Measurements from ENCODE around the gene HOXC5. TPM values are rescaled to one million over a fixed set of nuclear protein-coding genes. Genes with fewer than 3 reads are reported as not detected.

HOXC5 gene
- polyA plus RNA-seq (ENCODE audit: insufficient read length in 10 of 10), result 1 to 10 TPM in 9 of 10 donors, under 1 TPM in 1; 0.63 to 2.7 (median 1.8) TPM
- long read RNA-seq, donor 1, partial matches to known transcripts, result 0 of 2 reads
- long read RNA-seq, donor 1, other reads (novel, unspliced or antisense), result 0 of 2 reads
- long read RNA-seq, donor 2, result 0 reads
- long read RNA-seq, donor 3, result 0 reads
- long read RNA-seq, donor 4, partial matches to known transcripts, result 0 of 1 reads
- long read RNA-seq, donor 4, other reads (novel, unspliced or antisense), result 0 of 1 reads
- long read RNA-seq, donor 5, transcript HOXC5-201 (2 exons, 1,805 nt), result major isoform, 7 of 7 reads
- long read RNA-seq, donor 5, partial matches to known transcripts, result 0 of 7 reads
- long read RNA-seq, donor 5, other reads (novel, unspliced or antisense), result 0 of 7 reads
- long read RNA-seq, donor 6, partial matches to known transcripts, result 0 of 4 reads
- long read RNA-seq, donor 6, other reads (novel, unspliced or antisense), result 0 of 4 reads
- long read RNA-seq, donor 7, result 0 reads
- long read RNA-seq, donor 8, result 0 reads
- long read RNA-seq, donor 9, partial matches to known transcripts, result 0 of 1 reads
- long read RNA-seq, donor 9, other reads (novel, unspliced or antisense), result 0 of 1 reads

DNA sequence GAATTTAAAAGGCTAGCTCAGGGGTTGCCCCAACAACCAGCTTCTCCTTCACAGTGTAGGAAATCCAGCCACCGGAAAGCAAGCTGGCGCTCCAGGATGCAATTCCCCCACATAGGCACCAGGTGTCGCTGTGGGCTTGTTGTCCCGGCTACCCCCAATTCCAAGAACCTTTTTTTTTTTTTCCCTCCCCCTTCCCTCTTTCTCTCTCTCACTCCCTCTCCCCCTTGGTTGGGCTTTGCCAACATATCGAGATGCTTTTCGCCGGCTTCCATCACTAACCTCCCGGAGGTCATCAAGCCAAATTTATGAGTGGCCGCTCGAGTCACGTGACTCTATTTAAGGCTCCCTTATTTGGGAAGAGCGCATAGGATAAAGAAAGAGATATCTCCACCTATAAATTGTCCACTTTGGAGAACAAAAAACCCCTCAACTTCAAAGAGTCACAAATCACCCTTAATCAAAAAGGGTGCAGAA, at the start of gene HOXC5:
Gene HOXC5, plus strand, starts transcription at position 424 of the 474 bp plus-strand sequence. CDS start 73 bp downstream, outside the sequence.
- peak; percentile 89 to 96 (median 91) for DNase-seq

DNA sequence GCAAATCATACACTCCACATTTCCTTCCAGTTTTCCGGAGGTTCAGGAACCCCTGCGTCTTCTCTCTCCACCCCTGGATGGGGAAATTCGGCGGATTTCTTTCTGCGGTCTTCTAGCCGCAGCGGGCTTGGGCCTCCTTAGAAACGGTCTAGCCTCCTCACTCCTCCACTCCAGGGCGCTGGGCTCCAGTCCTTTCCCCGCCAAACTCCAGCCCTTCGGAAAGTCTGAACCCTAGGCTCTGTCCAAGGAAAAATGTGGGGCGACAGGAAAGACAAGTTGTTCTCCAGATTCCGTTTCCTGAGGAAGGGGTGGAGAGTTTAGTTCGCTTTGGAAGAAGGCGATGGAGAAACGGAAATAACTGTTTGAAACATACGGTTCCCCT, 49.3 kb upstream of the HOXC5 start:
- no peak for DNase-seq

DNA sequence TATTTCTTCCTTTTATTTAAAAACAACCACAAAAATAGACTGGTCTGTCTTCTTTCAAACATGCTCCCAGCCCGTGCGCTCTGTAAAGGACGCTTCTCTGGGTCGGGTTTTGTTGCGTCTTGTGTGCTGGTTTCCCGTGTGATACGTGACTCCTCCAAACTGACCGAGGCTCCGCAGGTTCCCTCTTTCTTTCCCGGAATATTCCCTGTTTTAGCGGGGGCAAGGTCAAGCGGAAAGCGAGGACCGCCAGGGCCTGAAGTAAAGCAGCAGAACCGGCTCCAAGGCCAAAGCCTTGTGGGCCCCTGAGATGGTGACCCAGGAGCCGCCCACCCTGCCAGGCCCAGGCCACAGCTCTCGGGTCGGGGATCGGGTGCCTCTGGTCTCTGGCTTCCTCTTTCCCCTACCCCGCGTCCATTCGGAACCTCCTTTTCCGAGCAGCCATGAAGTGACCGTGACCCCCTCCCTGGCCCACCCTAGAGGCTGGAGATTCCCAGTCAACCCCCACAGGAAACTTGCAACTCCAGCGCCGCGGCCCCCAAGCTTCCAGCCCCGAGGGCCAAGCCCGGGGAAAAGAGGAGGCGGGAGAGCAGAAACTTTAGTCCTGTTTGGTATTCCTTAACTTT, 48.8 kb upstream of the HOXC5 start:
- DNase-seq, result peak in 1 of 3 donors; percentile 88

DNA sequence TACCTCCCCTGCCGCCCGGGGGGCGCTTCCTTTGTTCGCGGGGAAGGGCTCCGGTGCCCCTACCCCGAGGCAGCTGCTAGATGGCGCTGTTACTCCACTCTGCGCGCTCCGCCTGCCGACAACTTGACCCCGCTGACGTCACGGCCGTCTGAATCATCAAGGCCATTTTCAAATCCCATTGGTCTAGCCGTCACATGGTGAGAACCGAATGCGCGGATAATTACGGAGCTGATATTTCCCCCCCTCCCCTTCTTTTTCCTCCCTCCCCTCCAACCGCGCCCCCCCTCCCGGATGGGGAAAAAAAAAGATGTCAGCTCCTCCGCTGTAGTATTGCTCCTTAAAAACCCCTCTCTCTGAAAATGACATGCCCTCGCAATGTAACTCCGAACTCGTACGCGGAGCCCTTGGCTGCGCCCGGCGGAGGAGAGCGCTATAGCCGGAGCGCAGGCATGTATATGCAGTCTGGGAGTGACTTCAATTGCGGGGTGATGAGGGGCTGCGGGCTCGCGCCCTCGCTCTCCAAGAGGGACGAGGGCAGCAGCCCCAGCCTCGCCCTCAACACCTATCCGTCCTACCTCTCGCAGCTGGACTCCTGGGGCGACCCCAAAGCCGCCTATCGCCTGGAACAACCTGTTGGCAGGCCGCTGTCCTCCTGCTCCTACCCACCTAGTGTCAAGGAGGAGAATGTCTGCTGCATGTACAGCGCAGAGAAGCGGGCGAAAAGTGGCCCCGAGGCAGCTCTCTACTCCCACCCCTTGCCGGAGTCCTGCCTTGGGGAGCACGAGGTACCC, 47.8 kb upstream of the HOXC5 start, which contains the start of gene HOXC10:
Gene HOXC10, plus strand, starts transcription at position 246 of the 791 bp plus-strand sequence. Its CDS starts 114 bp downstream, at position 360.
- DNase-seq, result peak; percentile 86 to 99 (median 93)

DNA sequence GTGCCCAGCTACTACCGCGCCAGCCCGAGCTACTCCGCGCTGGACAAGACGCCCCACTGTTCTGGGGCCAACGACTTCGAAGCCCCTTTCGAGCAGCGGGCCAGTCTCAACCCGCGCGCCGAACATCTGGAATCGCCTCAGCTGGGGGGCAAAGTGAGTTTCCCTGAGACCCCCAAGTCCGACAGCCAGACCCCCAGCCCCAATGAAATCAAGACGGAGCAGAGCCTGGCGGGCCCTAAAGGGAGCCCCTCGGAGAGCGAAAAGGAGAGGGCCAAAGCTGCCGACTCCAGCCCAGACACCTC, 47.2 kb upstream of the HOXC5 start:
- DNase-seq, result no peak

DNA sequence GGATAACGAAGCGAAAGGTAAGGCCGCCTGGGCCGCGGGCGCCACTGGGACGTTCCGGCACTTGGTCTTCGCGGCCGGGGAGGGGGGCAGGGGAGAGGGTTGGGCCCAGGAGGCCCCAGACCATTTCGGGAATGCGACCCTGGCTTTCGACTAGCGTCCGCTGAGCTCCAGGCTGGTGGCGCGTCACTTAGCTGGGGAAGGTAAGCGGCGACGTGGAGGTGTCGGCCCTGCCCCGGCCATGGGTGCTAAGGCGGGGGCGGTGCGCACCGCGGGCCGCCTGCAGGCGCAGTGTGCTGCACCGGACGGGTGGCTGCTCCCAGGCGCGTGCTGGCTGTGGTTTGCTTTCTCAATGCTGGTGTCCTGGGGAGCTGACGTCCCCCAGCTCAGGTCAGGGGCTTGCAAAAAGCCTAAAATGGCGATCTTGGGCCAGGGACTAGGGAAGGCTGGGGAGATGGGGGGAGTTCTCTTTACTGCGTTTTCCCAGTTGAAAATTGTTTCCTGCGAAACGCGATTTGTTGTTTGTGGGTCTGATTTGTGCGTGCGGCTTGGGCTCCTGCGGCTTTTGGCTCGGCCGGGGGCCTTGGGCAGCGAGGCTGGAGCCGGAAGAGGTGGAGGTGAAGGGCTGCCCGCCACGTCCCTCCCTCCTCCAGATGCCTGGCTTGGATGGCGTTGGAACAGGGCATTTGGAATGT, 46.7 kb upstream of the HOXC5 start:
- DNase-seq, result peak in 1 of 3 donors; percentile 84

DNA sequence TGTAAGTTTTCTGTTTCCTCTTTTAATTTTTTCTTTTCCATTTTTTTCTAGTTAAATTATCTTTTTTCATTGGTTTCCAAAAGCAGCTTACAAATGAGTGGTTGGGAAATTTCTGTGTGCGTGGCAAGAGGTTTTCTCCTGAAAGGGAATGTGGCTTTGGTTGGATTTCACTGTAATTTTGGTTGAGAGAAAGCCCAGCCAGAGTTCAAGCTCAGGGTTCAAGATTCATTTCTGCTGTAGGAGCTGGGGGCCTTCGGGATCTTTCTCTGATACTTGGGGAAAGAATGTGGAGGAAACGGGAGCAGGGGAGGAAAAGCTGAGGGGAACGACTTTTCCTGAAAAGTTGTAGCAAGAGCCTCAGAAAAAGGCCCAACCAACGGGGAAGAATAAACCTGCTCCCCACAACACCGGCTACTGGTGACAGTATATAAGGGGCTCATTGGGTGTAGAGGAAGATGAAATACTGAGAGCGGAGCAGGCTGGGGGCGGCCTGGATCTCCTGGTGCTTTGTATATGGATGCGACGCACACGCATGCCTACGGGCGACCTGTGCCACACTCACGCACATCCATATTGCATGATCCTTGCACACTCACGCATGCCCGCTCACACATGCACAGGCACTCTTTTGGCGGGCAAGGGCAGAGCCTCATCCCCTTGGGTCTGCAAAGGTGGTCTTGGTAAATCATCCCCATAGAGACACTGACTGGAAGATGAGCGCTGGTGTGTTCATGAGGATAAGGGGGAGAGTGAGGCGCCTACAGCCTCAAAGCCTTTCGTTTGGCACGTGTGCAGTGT, 46.0 kb upstream of the HOXC5 start:
- no peak for DNase-seq

DNA sequence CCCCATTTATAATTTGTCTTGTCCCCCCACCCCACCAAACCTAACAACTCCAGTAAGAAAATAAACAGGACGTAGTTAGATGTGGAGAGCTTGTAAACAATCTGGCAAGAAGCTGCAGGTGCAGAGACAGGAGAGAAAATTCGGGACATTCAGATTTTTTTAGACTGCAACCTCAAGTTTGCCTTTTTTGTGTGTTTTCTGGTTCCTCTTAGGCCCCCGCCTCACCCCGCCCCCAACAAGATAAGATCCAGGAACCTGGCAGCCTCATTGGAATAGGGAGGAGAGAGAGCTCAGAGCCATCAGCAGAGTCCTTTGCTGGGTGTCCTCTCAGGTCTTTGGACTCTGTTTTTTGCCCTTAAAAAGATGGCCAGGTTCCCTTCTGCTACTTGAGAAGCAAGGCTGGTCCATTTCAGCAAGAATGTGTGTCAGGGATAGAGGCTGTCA, 45.0 kb upstream of the HOXC5 start:
- DNase-seq, result peak in 1 of 3 donors; percentile 68

DNA sequence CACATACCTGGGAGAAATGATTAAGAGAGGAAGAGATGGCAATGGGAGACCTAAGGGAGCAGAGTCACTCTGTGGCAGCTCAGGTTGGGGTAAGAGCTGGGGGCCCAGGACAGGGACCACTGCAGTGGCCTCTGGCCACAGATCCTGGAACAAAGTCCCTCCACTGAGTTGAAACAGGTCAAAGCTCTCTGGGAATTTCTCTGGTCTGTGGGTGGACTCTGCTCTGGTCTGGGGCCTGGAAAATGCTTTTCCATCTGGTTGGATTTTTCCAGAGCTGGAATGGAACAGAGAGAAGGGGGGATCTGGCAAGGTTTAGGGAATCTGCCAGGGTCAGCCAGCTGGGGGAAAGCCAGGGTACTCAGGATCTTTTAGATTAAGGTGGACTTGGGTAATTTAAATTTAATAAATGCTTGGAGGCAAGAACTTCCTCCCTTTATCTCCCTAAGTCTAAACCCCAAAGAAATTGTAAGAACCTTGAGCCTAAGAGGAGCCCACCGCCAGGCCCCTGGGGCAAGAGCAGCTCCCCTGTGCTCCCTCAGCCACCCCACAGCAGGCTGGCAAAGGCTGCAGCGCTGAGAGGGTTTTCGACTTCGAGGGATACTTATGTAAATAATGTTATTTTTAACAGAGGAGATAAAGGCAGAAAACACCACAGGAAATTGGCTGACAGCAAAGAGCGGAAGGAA, 44.2 kb upstream of the HOXC5 start:
- no peak for DNase-seq

DNA sequence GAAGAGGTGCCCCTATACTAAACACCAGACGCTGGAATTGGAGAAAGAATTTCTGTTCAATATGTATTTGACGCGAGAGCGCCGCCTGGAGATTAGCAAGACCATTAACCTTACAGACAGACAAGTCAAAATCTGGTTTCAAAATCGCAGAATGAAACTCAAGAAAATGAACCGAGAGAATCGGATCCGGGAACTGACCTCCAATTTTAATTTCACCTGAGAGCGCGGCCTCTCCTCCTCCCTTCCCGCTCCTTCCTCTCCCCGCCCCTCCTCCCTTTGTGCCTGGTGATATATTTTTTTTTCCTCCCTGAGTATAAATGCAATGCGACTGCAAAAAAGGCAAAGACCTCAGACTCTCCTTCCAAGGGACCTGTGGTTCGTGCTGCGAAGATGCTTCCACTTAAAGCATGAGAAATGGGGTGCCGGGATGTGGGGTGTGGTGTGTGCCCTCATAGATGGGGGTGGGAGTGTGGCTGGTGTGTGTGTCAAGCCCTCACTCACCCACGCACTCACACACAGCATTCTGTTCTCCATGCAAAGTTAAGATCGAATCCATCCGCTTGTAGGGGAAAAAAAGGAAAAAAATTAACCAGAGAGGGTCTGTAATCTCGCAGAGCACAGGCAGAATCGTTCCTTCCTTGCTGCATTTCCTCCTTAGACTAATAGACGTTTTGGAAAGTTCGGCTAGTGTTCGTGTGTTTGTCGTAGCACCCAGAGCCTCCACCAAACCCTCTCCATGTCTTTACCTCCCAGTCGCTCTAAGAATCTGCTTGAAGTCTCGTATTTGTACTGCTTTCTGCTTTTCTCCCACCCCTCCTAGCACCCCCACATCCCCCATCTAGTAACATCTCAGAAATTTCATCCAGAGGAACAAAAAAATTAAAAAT, 43.4 kb upstream of the HOXC5 start:
- peak in 1 of 3 donors; percentile 91 for DNase-seq

DNA sequence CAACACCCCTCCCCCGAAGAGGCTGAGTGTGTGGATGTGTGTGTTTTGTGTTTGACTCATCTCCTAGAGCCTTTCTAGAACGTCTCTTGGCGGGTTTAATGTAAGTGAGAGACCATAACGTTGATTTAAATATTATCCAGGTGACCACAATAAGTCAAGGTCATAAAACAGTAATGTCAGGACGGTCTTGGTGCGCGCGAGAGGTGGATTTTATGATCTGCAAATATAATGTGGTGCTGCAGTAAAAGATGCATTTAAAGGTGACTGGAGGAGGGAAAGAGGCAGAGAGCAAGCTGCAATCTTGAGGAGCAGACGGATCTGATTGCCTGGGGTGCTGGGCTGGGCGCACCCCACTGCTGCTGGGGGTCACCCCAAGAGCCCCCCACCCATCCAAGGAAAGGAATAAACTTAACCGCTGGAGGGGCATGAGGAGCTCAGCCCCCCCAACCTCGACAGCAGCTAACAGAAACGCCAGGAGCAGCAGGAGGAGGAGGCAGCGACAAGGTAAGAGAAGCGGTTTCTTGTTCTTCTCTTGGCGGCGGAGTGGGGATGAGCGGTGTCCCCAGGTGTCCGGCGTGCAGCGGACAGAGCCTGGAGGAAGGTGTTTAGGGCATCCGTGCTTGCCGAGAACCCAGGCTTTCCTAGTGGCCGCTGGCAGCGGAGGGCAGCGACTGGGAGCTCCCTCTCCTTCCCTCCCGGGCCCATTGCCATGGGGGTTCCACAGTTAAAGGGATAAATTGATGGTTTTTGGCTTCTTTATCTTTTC, 42.4 kb upstream of the HOXC5 start:
- peak in 1 of 3 donors; percentile 74 for DNase-seq

DNA sequence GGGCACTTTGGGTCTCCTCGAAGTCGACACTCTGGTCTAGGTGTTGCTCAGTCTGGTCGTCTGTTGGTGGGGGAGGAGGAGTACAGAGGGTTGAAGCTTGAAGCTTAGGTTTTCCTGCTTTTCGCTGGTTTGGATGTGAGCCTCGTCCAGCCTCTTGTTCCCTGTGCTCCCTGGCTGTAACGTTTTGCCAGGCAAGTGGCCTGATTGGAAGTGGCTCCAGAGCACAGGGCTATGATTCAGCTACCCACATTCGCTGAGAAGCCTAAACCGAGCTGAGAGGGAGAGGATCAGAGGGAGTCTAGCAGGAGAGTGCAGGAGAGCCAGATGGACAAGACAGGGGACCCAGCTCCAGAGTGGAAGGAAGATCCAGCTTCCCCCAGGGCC, 41.8 kb upstream of the HOXC5 start:
- peak in 1 of 3 donors; percentile 85 for DNase-seq

DNA sequence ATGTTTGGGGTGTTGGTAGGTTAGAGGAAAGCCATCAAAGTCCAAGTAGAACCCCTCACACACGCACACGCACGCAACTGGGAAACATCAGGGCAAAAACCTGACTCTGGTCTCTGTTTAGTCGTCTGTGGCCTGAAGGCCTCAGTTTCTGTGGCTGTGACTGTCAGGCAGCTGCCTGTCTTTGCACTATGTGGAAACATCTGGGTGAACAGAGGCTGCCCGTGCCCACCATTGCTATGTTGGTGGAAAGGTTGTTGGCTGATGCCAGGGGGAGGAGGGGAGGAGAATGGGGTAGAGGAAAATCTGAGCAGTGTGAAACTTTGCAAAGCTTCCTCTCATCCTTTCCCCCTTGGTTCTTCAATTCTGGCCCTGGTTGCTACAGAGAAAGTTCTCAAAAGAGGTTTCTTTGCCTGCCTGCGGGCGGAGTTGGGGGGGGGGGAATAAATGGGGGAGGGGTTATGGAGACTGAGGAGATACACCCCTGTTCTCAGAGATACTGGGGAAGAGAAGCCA, 40.4 kb upstream of the HOXC5 start:
- DNase-seq, result peak in 1 of 3 donors; percentile 59

DNA sequence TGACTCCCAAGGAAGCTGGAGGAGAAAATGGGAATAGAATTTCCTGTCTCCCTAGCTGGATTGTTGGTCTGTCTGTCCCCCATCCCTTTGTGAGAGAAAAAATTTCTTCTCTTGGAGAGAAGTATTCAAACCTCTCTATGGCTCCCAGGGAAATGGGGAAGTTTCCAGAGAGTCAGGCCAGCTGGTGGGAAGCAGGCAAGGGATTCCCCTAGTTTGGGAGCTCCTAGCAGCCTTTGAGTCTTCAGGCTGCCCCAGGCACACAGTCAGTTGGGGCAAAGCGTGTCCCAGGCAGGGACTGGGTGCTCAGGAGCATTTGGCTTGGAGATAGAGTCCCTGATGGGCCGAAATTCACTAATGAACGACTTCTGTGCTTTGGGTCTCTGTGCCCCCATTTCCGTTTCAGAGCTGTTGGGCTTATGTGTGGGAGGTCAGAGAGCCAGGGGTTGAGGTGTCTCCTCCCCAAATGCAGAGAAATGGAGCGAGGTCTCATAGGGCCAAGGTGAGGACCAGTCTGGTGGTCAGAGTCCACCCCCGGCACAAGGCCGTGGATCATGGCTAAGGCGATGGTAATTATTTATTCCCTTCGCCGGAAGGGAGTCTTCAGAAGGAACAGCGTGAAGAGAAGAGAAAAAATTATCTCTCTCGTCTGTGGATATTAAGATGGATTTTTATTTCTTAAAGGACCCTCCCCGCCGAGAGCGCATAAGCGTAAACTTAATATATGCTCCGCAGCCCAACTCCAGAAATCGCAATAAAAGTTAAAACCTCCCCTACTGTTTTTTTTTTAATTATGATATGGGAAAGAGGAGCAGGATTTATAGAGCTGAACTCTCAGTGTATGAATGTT, 39.5 kb upstream of the HOXC5 start:
- peak in 1 of 3 donors; percentile 76 for DNase-seq

DNA sequence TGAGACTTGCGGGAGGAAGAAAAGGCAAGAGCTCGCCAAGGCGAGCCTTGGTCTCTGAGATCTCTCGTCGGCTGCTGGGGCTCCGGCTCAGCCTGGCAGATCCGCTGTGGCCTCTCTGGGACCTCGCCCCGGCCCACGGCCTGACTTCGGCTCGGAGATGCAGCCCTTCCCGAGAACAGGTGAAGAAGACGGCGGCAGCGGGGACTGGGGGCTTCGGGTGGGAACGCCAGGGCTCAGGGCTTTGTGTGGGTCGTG, 38.9 kb upstream of the HOXC5 start:
- DNase-seq, result peak in 1 of 3 donors; percentile 82

DNA sequence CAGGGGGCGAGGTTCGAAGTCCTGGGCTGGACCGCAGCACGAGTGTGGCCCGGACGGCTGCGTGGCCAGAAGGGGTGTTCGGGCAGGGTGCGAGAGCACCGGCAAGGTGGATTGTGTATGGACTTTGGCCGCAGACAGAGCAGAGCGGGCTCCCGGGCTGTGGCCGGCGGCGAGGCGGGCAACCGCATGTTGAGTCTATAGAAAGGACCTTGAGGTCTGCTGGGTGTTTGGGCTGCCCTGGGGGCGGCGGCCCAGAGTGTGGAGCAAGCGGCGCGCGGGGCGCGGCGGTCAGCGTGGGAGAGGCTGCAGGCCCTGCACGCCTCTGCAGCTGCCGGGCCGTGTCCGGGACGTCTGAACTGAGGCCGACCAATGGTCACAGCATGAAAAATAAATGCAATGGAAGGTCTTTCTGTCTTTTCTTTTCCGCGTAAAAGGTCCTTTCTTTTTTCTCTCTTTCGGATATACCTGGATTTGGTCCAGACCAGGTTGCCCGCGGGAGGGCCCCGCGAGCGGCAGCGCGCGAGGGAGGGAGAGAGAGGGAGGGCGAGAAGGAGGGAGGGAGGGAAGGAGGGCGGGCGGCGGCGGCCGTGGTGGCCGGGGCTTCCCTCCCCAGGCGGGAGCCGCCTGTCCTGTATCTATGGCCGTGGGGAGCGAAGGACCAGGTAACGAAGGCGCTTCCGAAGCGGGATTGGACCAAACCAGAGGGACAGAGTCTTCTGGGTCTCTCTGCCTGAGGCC, 38.4 kb upstream of the HOXC5 start:
- DNase-seq, result peak in 1 of 3 donors; percentile 84

Data from muscle of back (tissue), 13 donors.